ENCODE data around the gene TEX2. TPM values are rescaled to one million over a fixed set of nuclear protein-coding genes. Genes with fewer than 3 reads are reported as not detected.
"Not testable (repeated sequence)": the region's sequence is repeated elsewhere in the genome, so short reads cannot be mapped to it uniquely, and the experiment has no call there.

The TEX2 gene
- total and polyA plus RNA-seq, 8 donors: 8.9 to 30.3 (median 22.4) TPM

DNA sequence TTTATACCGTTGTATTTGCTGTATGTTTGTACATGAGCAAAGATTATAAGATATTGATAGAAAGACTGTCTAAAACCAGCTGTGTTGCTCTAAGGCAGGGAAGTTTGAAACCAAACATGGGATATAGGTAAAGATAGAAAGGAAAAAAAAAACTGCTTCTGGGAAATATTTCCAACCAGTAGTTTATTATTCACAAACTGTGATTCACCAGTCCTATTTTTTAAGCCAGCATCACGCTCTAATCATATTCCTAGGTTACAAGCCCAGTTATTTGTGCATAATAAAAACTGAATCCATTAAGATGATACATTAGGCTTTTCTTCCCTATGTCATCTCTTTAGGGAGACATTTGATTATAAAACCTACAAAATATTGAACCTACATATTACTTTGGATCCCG lies 137.1 kb downstream of the TEX2 start:
- WGBS, 2 donors: 51 to 53% methylated on average over 3 of the region's 3 CpGs
- no peak overlapping the region for H3K27ac ChIP-seq
- H3K9me3 ChIP-seq: no peaks in the 10 kb centered on the region
- TF ChIP-seq, protein P1, sequence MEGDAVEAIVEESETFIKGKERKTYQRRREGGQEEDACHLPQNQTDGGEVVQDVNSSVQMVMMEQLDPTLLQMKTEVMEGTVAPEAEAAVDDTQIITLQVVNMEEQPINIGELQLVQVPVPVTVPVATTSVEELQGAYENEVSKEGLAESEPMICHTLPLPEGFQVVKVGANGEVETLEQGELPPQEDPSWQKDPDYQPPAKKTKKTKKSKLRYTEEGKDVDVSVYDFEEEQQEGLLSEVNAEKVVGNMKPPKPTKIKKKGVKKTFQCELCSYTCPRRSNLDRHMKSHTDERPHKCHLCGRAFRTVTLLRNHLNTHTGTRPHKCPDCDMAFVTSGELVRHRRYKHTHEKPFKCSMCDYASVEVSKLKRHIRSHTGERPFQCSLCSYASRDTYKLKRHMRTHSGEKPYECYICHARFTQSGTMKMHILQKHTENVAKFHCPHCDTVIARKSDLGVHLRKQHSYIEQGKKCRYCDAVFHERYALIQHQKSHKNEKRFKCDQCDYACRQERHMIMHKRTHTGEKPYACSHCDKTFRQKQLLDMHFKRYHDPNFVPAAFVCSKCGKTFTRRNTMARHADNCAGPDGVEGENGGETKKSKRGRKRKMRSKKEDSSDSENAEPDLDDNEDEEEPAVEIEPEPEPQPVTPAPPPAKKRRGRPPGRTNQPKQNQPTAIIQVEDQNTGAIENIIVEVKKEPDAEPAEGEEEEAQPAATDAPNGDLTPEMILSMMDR (IDR thresholded peaks at IDR 0.05): no peak
- ATAC-seq: no peak
- peaks cover 4 to 52% (median 28%) of the 10 kb centered on the region in 3 donors for H3K4me1 ChIP-seq
- no peaks in the 10 kb centered on the region for H3K27me3 ChIP-seq
- intact Hi-C loops (cut with DNase I): loop anchor here in 2 of 3 donors (5.0 to 10.0 kb wide), 2 partner anchors 54 to 61 kb away; no protein-coding TSS in a partner anchor
- FAIRE-seq: no peak
- H3K4me3 ChIP-seq: no peak overlapping the region
- H3K36me3 ChIP-seq: no peaks in the 10 kb centered on the region
- no peak for DNase-seq

DNA sequence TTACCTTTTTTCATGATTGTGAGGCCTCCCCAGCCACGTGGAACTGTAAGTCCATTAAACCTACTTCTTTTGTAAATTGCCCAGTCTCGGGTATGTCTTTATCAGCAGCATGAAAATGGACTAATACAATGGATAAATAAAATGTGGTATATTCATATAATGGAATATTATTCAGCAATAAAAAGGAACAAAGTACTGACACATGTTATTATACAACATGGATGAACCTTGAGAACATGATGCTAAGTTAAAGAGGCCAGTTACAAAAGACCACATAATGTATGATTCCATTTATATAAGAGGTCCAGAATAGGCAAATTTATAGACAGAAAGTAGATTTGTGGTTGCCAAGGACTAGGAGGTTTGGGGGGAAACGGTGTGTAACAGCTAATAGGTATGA lies 138.5 kb downstream of the TEX2 start:
- intact Hi-C loops (cut with DNase I): loop anchor here (5.0 to 10.0 kb wide), 3 partner anchors 47 to 60 kb away; no protein-coding TSS in a partner anchor
- Histone ChIP-seq H3K4me1 (peaks cover 4 to 64% (median 30%) of the 10 kb centered on the region in 3 donors), H3K27me3 (no peaks in the 10 kb centered on the region), H3K36me3 (no peaks in the 10 kb centered on the region), H3K4me3 (no peak overlapping the region), H3K9me3 (no peaks in the 10 kb centered on the region), H3K27ac (no peak overlapping the region)
- ATAC-seq (no peak), DNase-seq (no peak), FAIRE-seq (no peak)
- WGBS, 2 donors: 89 to 96% methylated on average over 3 of the region's 3 CpGs
- TF ChIP-seq, protein P1 (IDR thresholded peaks at IDR 0.05): no peak

GRCh38 chr17:64123114-64123513 lies 139.9 kb downstream of the TEX2 start:
- H3K27ac ChIP-seq: no peak overlapping the region
- H3K4me3 ChIP-seq: no peak overlapping the region
- WGBS, 2 donors: 56% methylated on average over 4 of the region's 4 CpGs
- H3K36me3 ChIP-seq: no peaks in the 10 kb centered on the region
- TF ChIP-seq, protein P1 (IDR thresholded peaks at IDR 0.05): no peak
- FAIRE-seq (no peak), DNase-seq (no peak), ATAC-seq (no peak)
- H3K9me3 ChIP-seq: no peaks in the 10 kb centered on the region
- intact Hi-C loops (cut with DNase I): loop anchor here in 2 of 3 donors (5.0 to 10.0 kb wide), 2 partner anchors 46 to 58 kb away; no protein-coding TSS in a partner anchor
- H3K4me1 ChIP-seq: peaks cover 13 to 79% (median 40%) of the 10 kb centered on the region in 3 donors
- no peaks in the 10 kb centered on the region for H3K27me3 ChIP-seq

- not testable (repeated sequence) for H3K36me3 ChIP-seq, H3K27me3 ChIP-seq, H3K9me3 ChIP-seq, FAIRE-seq, H3K4me3 ChIP-seq, DNase-seq
- intact Hi-C loops (cut with DNase I): loop anchor here in 2 of 3 donors (5.0 to 10.0 kb wide), 2 partner anchors 44 to 56 kb away; no protein-coding TSS in a partner anchor
- Histone ChIP-seq H3K4me1 (peaks cover 18 to 83% (median 51%) of the 10 kb centered on the region in 3 donors), H3K27ac (peak overlapping the region in 2 of 4 donors; percentile 16 to 43)
- WGBS, 2 donors: 80 to 81% methylated on average over 13 of the region's 13 CpGs
- peak in 3 of 4 donors; percentile 8 to 42 (median 24) for ATAC-seq
Measured at GRCh38 chr17:64120972-64121786, 141.9 kb downstream of the TEX2 start.

DNA sequence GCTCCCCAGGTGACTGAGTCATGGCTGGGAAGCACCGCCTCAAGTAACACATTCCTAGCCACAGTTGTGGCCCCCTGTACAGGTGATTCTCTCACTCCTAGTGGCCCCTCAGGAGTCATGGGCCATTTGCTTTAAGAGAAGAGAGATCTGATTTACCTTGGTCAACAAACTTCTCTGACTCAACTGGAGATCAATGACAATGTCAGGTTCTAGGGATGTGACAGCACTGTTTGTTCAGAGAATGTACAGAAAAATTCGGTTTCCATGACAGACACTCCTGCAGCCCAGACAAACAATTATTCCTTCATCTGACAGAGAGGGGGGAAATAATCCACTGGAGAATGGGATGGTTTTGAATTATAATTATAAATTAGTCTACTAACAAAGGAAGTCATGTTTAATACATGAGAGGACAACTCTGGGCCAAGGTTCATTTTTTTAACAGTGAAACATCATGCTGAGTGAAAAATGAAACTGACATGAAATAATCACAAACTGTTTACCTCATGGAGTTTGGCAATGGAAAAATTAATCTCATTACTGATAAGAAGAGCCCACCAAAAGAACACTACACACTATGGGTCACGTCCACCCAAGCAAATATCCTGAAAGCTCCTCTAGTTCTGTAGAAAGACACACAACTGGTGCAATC lies 142.8 kb downstream of the TEX2 start:
- peaks cover 23 to 84% (median 60%) of the 10 kb centered on the region in 3 donors for H3K4me1 ChIP-seq
- TF ChIP-seq, protein P1 (IDR thresholded peaks at IDR 0.05): no peak
- no peaks in the 10 kb centered on the region for H3K9me3 ChIP-seq
- H3K27me3 ChIP-seq: no peaks in the 10 kb centered on the region
- ATAC-seq: no peak
- H3K4me3 ChIP-seq: no peak overlapping the region
- no peaks in the 10 kb centered on the region for H3K36me3 ChIP-seq
- 50 to 52% methylated on average over 3 of the region's 3 CpGs for WGBS, 2 donors
- DNase-seq: no peak
- H3K27ac ChIP-seq: peak overlapping the region in 2 of 4 donors; percentile 16 to 43
- intact Hi-C loops (cut with DNase I): loop anchor here in 2 of 3 donors (5.0 to 10.0 kb wide), 2 partner anchors 43 to 55 kb away; no protein-coding TSS in a partner anchor
- FAIRE-seq: no peak
